Trophoblast cell (in vitro differentiated cells and primary cell): ENCODE measurements around the gene UBE2U.
"Not testable (repeated sequence)": the region's sequence is repeated elsewhere in the genome, so short reads cannot be mapped to it uniquely, and the experiment has no call there.

ENCODE experiments used
- DNase-seq, 2 donors: peaks; one replicate each; pipeline ENCODE4 v3.0.0-alpha.2; 2016
- H2AFZ ChIP-seq: 2 replicates; pipeline ENCODE4 v1.6.1; 2013; ENCODE audit warnings: low read length, moderate library complexity, mild to moderate bottlenecking; ENCODE audit not compliant: insufficient read depth, poor library complexity
- H2AK5ac ChIP-seq: 2 replicates; pipeline ENCODE4 v1.6.1; 2013; ENCODE audit warnings: mild to moderate bottlenecking, low read length
- H2BK120ac ChIP-seq: 2 replicates; pipeline ENCODE4 v1.6.1; 2013; ENCODE audit warnings: low read length, mild to moderate bottlenecking, moderate library complexity; ENCODE audit not compliant: insufficient read depth, poor library complexity
- H2BK12ac ChIP-seq: 2 replicates; pipeline ENCODE4 v1.6.1; 2013; ENCODE audit warnings: mild to moderate bottlenecking, low read length, moderate library complexity
- H2BK5ac ChIP-seq: 2 replicates; pipeline ENCODE4 v1.6.1; 2013; ENCODE audit warnings: low read length, low read depth, moderate library complexity, mild to moderate bottlenecking; ENCODE audit not compliant: poor library complexity
- H3K14ac ChIP-seq: 2 replicates; pipeline ENCODE4 v1.6.1; 2013; ENCODE audit warnings: mild to moderate bottlenecking, low read length
- H3K18ac ChIP-seq: 2 replicates; pipeline ENCODE4 v1.6.1; 2013; ENCODE audit warnings: mild to moderate bottlenecking, low read length
- H3K23ac ChIP-seq: 2 replicates; pipeline ENCODE4 v1.6.1; 2013; ENCODE audit warnings: low read length
- H3K27ac ChIP-seq: 2 replicates; pipeline ENCODE4 v1.5.1; 2013; ENCODE audit warnings: low read depth, mild to moderate bottlenecking, inconsistent platforms, low read length, moderate library complexity
- H3K27me3 ChIP-seq: 2 replicates; pipeline ENCODE4 v1.6.1; 2013; ENCODE audit warnings: inconsistent platforms, mild to moderate bottlenecking, low read length, moderate library complexity; ENCODE audit not compliant: insufficient read depth
- H3K36me3 ChIP-seq, 2 experiments: 1 replicate in 1 of 2; 2 replicates in 1 of 2; pipeline ENCODE4 v1.6.1; 2013; ENCODE audit warnings: low read length in 2 of 2, mild to moderate bottlenecking in 2 of 2, moderate library complexity in 1 of 2; ENCODE audit not compliant: insufficient read depth in 2 of 2, control insufficient read depth in 1 of 2
- H3K4ac ChIP-seq: 2 replicates; pipeline ENCODE4 v1.6.1; 2013; ENCODE audit warnings: low read depth, mild to moderate bottlenecking, low read length, moderate library complexity
- H3K4me1 ChIP-seq, 2 experiments: 1 replicate in 1 of 2; 2 replicates in 1 of 2; pipeline ENCODE4 v1.6.1; 2013; ENCODE audit warnings: low read length in 2 of 2, mild to moderate bottlenecking in 2 of 2, moderate library complexity in 1 of 2; ENCODE audit not compliant: insufficient read depth in 2 of 2, control insufficient read depth in 1 of 2
- H3K4me2 ChIP-seq: 2 replicates; pipeline ENCODE4 v1.6.1; 2013; ENCODE audit warnings: inconsistent platforms, mild to moderate bottlenecking, low read length, moderate library complexity
- H3K4me3 ChIP-seq: 2 replicates; pipeline ENCODE4 v1.5.1; 2013; ENCODE audit warnings: mild to moderate bottlenecking, low read depth, low read length, inconsistent platforms
- H3K79me1 ChIP-seq: one replicate; pipeline ENCODE4 v1.6.1; 2013; ENCODE audit warnings: low read length
- H3K79me2 ChIP-seq: 2 replicates; pipeline ENCODE4 v1.6.1; 2013; ENCODE audit warnings: low read length, mild to moderate bottlenecking; ENCODE audit not compliant: control insufficient read depth, insufficient read depth, poor library complexity
- H3K9ac ChIP-seq: 2 replicates; pipeline ENCODE4 v1.6.1; 2013; ENCODE audit warnings: mild to moderate bottlenecking, low read length
- H3K9me3 ChIP-seq: 2 replicates; pipeline ENCODE4 v1.6.1; 2013; ENCODE audit warnings: low read depth, mild to moderate bottlenecking, control low read depth, inconsistent platforms, low read length; ENCODE audit not compliant: insufficient read depth
- H4K12ac ChIP-seq: 2 replicates; pipeline ENCODE4 v1.6.1; 2013; ENCODE audit warnings: low read depth, mild to moderate bottlenecking, low read length, moderate library complexity
- H4K8ac ChIP-seq: 2 replicates; pipeline ENCODE4 v1.6.1; 2013; ENCODE audit warnings: low read depth, mild to moderate bottlenecking, low read length, moderate library complexity
- H4K91ac ChIP-seq: one replicate; pipeline ENCODE4 v1.6.1; 2013; ENCODE audit warnings: low read depth, mild to moderate bottlenecking, low read length, moderate library complexity
- WGBS: extraction: QIAGEN DNeasy Blood & Tissue Kit; methylation state at CpG from one replicate; pipeline ENCODE4 v1.1.7; 2013; ENCODE audit warnings: missing lambda C conversion rate; ENCODE audit not compliant: insufficient read length, insufficient coverage; ENCODE audit errors: extremely low coverage; 5-methylcytosine and 5-hydroxymethylcytosine counted together

The UBE2U gene

DNA sequence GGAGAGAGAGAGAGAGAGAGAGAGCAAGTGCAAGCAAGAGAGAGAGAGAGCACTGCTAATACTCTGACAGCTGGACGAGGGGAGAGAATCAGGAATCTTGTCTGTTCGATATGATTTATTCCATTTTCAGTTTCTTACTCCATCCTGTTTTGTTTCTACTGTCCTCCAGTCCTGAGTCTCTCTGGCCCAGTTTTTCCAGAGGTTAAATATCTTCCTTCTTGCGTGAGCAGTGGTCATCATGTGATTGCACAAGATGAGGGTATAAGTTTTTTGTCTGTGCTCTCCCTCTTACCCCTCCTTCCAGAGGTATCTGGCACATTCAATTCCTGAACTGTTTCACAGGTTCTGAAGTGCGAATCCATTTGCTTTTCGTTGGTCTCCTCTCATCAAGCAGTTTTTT lies 16.8 kb downstream of the UBE2U start:
- Histone ChIP-seq H3K79me1 (no peaks in the 10 kb centered on the region), H4K91ac (no peak overlapping the region), H3K23ac (no peak overlapping the region), H3K4me3 (no peak overlapping the region), H3K9ac (no peak overlapping the region), H3K18ac (no peak overlapping the region), H3K4me1 (no peaks in the 10 kb centered on the region), H3K4me2 (no peak overlapping the region), H3K27ac (no peak overlapping the region), H3K36me3 (no peaks in the 10 kb centered on the region), H3K9me3 (no peaks in the 10 kb centered on the region), H4K8ac (no peak overlapping the region), H3K4ac (no peak overlapping the region), H2BK5ac (no peak overlapping the region), H4K12ac (no peak overlapping the region), H2BK12ac (no peak overlapping the region), H2BK120ac (no peak overlapping the region), H2AK5ac (no peak overlapping the region), H3K27me3 (no peaks in the 10 kb centered on the region), H2AFZ (no peak overlapping the region), H3K14ac (no peak overlapping the region), H3K79me2 (no peaks in the 10 kb centered on the region)
- WGBS = no CpG with 5 or more reads among the region's 5 CpGs
- DNase-seq = peak; percentile 72 to 94

- H3K4me1 ChIP-seq = no peaks in the 10 kb centered on the region
- H3K79me1 ChIP-seq = no peaks in the 10 kb centered on the region
- no peak overlapping the region for H4K8ac ChIP-seq
- H2BK120ac ChIP-seq = no peak overlapping the region
- no peak overlapping the region for H3K4ac ChIP-seq
- no peak overlapping the region for H3K18ac ChIP-seq
- H3K9ac ChIP-seq = no peak overlapping the region
- no peak overlapping the region for H3K23ac ChIP-seq
- no CpG with 5 or more reads among the region's 7 CpGs for WGBS
- no peak overlapping the region for H3K14ac ChIP-seq
- no peak overlapping the region for H3K4me3 ChIP-seq
- no peaks in the 10 kb centered on the region for H3K9me3 ChIP-seq
- no peak overlapping the region for H2BK5ac ChIP-seq
- no peak overlapping the region for H2AK5ac ChIP-seq
- no peaks in the 10 kb centered on the region for H3K27me3 ChIP-seq
- no peaks in the 10 kb centered on the region for H3K79me2 ChIP-seq
- H2BK12ac ChIP-seq = no peak overlapping the region
- H4K91ac ChIP-seq = no peak overlapping the region
- no peak overlapping the region for H2AFZ ChIP-seq
- DNase-seq = peak in 1 of 2 donors; percentile 84
- H3K36me3 ChIP-seq = no peaks in the 10 kb centered on the region
- H3K4me2 ChIP-seq = no peak overlapping the region
- H4K12ac ChIP-seq = no peak overlapping the region
- H3K27ac ChIP-seq = no peak overlapping the region
Measured at GRCh38 chr1:64223329-64224151, 20.1 kb downstream of the UBE2U start.

- H4K91ac ChIP-seq, H3K18ac ChIP-seq, H3K79me1 ChIP-seq, H3K4me1 ChIP-seq, H2BK5ac ChIP-seq, H3K4ac ChIP-seq, H2AFZ ChIP-seq, H3K23ac ChIP-seq, H3K36me3 ChIP-seq, H3K4me2 ChIP-seq, H3K4me3 ChIP-seq, H2AK5ac ChIP-seq, H4K12ac ChIP-seq, H3K79me2 ChIP-seq, H3K27me3 ChIP-seq, H3K9ac ChIP-seq, H2BK12ac ChIP-seq, H4K8ac ChIP-seq, H3K14ac ChIP-seq, H3K27ac ChIP-seq, H3K9me3 ChIP-seq, H2BK120ac ChIP-seq: not testable (repeated sequence)
- WGBS = no CpG with 5 or more reads among the region's 7 CpGs
- DNase-seq = peak in 1 of 2 donors; percentile 53
Measured at GRCh38 chr1:64224236-64224635, 20.8 kb downstream of the UBE2U start.

- Histone ChIP-seq H3K4ac (no peak overlapping the region), H4K12ac (no peak overlapping the region), H3K9ac (no peak overlapping the region), H4K91ac (peak overlapping the region; percentile 68), H3K79me2 (no peaks in the 10 kb centered on the region), H2BK5ac (peak overlapping the region; percentile 31), H2BK120ac (peak overlapping the region; percentile 66), H3K4me3 (no peak overlapping the region), H2AFZ (no peak overlapping the region), H2AK5ac (peak overlapping the region; percentile 74), H3K18ac (no peak overlapping the region), H3K4me1 (no peaks in the 10 kb centered on the region), H3K14ac (peak overlapping the region; percentile 30), H3K9me3 (no peaks in the 10 kb centered on the region), H3K27ac (no peak overlapping the region), H3K23ac (no peak overlapping the region), H4K8ac (peak overlapping the region; percentile 28), H3K36me3 (no peaks in the 10 kb centered on the region), H3K27me3 (no peaks in the 10 kb centered on the region), H2BK12ac (peak overlapping the region; percentile 80), H3K79me1 (peaks cover 1% of the 10 kb centered on the region), H3K4me2 (no peak overlapping the region)
- no peak for DNase-seq
- WGBS = no CpG with 5 or more reads among the region's 10 CpGs
Measured at GRCh38 chr1:64228167-64228957, 24.9 kb downstream of the UBE2U start.
